ENCODE measurements around the gene CCDC9B. TPM values are rescaled to one million over a fixed set of nuclear protein-coding genes. Genes with fewer than 3 reads are reported as not detected.

The CCDC9B gene
- total and polyA plus RNA-seq, 11 donors: 38.0 to 165 (median 119) TPM

GRCh38 chr15:40330368-40330836 lies 10.3 kb downstream of the CCDC9B start:
- WGBS, 4 donors: 37 to 50% (median 47%) methylated on average over 5 of the region's 5 CpGs
- Histone ChIP-seq H3K9me3 (no peaks in the 10 kb centered on the region), H3K36me3 (peaks cover 0 to 13% (median 2%) of the 10 kb centered on the region in 9 donors), H3K27me3 (no peaks in the 10 kb centered on the region), H3K27ac (peak overlapping the region in 11 of 12 donors; percentile 52 to 99 (median 69)), H3K4me1 (peaks cover 4 to 100% (median 82%) of the 10 kb centered on the region in 12 donors), H3K4me3 (no peak overlapping the region)
- DNase-seq (peak in 4 of 5 donors; percentile 52 to 84 (median 66)), ATAC-seq (peak; percentile 40 to 67 (median 60))
- TF ChIP-seq POLR2A (IDR thresholded peaks at IDR 0.05) (no peak), CTCF (IDR thresholded peaks at IDR 0.05) (no peak)
- intact Hi-C loops (cut with DNase I): no loop called here

GRCh38 chr15:40329804-40330203 lies 10.9 kb downstream of the CCDC9B start:
- ATAC-seq (no peak), DNase-seq (no peak)
- no peak for TF ChIP-seq POLR2A (IDR thresholded peaks at IDR 0.05)
- no peak for TF ChIP-seq CTCF (IDR thresholded peaks at IDR 0.05)
- Histone ChIP-seq H3K27ac (peak overlapping the region in 11 of 12 donors; percentile 52 to 99 (median 69)), H3K4me3 (no peak overlapping the region), H3K9me3 (no peaks in the 10 kb centered on the region), H3K4me1 (peaks cover 4 to 100% (median 82%) of the 10 kb centered on the region in 12 donors), H3K27me3 (no peaks in the 10 kb centered on the region), H3K36me3 (peaks cover 0 to 13% (median 0%) of the 10 kb centered on the region in 9 donors)
- WGBS, 4 donors: 75 to 84% (median 79%) methylated on average over 7 of the region's 7 CpGs
- intact Hi-C loops (cut with DNase I): loop anchor here in 1 of 10 donors (5.0 kb wide), 1 partner anchor 37 kb away; no protein-coding TSS in a partner anchor

- peak overlapping the region in 4 of 12 donors; percentile 46 to 99 (median 59) for H3K27ac ChIP-seq
- peaks cover 0 to 13% (median 0%) of the 10 kb centered on the region in 9 donors for H3K36me3 ChIP-seq
- intact Hi-C loops (cut with DNase I): loop anchor here in 1 of 10 donors (5.0 kb wide), 1 partner anchor 39 kb away; no protein-coding TSS in a partner anchor
- peaks cover 4 to 94% (median 73%) of the 10 kb centered on the region in 12 donors for H3K4me1 ChIP-seq
- ATAC-seq: no peak
- no peak overlapping the region for H3K4me3 ChIP-seq
- H3K27me3 ChIP-seq: no peaks in the 10 kb centered on the region
- H3K9me3 ChIP-seq: no peaks in the 10 kb centered on the region
- DNase-seq: peak in 1 of 5 donors; percentile 1
- TF ChIP-seq CTCF (IDR thresholded peaks at IDR 0.05): no peak
- TF ChIP-seq POLR2A (IDR thresholded peaks at IDR 0.05): no peak
- whole genome bisulfite sequencing, 4 donors: 72 to 80% (median 75%) methylated on average over 5 of the region's 5 CpGs
These were observed 12.0 kb downstream of the CCDC9B start for GRCh38 chr15:40328751-40329150.

- peak overlapping the region in 7 of 12 donors; percentile 8 to 99 (median 46) for H3K27ac ChIP-seq
- peaks cover 0 to 13% (median 0%) of the 10 kb centered on the region in 9 donors for H3K36me3 ChIP-seq
- H3K9me3 ChIP-seq: no peaks in the 10 kb centered on the region
- no peak for TF ChIP-seq CTCF (IDR thresholded peaks at IDR 0.05)
- H3K27me3 ChIP-seq: no peaks in the 10 kb centered on the region
- WGBS, 4 donors: 34 to 48% (median 40%) methylated on average over 3 of the region's 3 CpGs
- intact Hi-C loops (cut with DNase I): loop anchor here in 1 of 10 donors (5.0 kb wide), 1 partner anchor 39 kb away; no protein-coding TSS in a partner anchor
- DNase-seq (no peak), ATAC-seq (no peak)
- H3K4me3 ChIP-seq: no peak overlapping the region
- peaks cover 4 to 88% (median 70%) of the 10 kb centered on the region in 12 donors for H3K4me1 ChIP-seq
These were observed 12.6 kb downstream of the CCDC9B start for GRCh38 chr15:40328176-40328575.
